ENCODE measurements around the gene BMI1.
"Not testable (repeated sequence)": the region's sequence is repeated elsewhere in the genome, so short reads cannot be mapped to it uniquely, and the experiment has no call there.

Gene BMI1

DNA sequence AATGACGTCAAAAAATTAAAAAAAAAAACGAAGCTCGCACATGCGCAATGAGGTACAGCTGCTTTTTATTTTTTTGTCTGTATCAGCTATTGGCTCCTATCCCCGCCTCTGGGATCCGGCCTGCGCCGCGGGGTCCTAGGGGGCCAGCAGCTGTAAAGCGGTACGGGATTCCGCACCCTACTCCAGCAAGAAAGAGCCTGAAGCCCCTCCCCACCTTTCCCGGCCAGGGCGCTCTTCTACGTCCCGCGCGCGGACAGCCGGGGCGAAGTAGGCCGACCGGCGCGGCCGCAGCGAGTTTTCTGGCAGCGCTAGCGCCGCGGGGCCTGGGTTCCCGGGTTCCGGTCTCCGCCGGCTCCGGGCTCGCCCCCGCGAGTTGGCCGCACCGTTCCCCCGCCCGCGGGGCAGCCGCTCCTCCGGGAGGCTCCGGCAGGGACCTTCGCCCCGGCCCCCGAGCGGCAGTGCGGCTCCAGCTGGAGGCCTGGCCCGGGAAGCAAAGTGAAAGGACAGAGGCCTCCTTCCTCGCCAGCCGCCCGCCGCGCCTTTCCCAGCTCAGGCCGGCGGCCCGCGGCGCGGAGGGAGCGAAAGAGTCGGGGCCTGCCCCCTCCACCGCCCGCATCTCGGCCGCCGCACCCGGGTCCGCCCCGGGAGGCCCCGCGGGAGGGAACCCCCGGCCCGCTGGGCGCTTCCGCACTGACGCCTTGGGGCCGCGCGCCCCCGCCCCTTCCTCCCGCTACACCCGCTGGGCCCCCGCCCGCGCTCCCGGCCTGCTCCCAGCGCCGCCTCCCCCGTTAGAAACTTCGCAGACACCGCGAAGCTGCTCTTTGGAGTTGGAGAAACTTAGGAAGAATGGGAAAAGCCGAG lies 19.7 kb downstream of the BMI1 start:
- DNase-seq (ENCODE audit: low read depth) = no peak

DNA sequence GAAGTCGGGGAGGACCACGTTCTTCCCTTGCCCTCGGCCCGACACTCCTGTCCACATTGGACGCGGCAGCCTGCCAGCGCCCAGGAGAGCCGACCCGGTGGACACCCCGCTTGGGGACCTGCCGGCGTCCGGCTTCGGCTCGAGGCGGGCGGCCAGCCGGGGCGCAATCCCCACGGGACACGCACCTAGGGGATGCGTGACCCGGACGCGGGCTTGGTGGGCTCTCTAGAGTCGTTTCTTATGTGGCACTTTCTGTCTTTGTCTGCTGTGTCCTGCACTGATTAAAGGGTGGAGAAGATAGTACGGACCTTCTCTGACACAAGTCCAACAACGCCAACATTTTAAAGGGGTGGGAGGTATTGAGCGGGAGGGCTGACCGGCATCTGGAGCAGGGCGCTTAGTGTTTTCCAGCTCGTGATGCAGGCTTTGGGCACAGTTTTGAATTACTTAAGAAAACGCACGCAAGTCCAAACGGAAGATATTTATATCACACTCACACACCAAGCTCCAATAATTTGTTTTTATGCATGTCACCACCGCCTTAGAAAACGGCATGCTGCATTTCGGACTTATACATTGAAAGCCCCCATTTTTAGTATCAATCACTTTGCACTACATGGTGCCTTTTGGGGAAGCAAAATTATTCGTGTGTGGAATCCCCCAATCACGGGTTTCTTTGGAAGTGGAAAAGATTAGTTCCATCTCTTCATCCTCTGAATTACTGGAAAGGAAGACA lies 20.5 kb downstream of the BMI1 start:
- no peak for DNase-seq (ENCODE audit: low read depth)

GRCh38 chr10:22341926-22342196 lies 21.0 kb downstream of the BMI1 start:
- DNase-seq (ENCODE audit: low read depth) = no peak

GRCh38 chr10:22342421-22342820 lies 21.5 kb downstream of the BMI1 start:
- no peak for DNase-seq (ENCODE audit: low read depth)

- no peak for DNase-seq (ENCODE audit: low read depth)
Measured at GRCh38 chr10:22343731-22344130, 22.8 kb downstream of the BMI1 start.

- DNase-seq (ENCODE audit: low read depth) = no peak
Measured at GRCh38 chr10:22344249-22344648, 23.4 kb downstream of the BMI1 start.

- DNase-seq (ENCODE audit: low read depth) = no peak
Measured at GRCh38 chr10:22344781-22345300, 23.9 kb downstream of the BMI1 start.

DNA sequence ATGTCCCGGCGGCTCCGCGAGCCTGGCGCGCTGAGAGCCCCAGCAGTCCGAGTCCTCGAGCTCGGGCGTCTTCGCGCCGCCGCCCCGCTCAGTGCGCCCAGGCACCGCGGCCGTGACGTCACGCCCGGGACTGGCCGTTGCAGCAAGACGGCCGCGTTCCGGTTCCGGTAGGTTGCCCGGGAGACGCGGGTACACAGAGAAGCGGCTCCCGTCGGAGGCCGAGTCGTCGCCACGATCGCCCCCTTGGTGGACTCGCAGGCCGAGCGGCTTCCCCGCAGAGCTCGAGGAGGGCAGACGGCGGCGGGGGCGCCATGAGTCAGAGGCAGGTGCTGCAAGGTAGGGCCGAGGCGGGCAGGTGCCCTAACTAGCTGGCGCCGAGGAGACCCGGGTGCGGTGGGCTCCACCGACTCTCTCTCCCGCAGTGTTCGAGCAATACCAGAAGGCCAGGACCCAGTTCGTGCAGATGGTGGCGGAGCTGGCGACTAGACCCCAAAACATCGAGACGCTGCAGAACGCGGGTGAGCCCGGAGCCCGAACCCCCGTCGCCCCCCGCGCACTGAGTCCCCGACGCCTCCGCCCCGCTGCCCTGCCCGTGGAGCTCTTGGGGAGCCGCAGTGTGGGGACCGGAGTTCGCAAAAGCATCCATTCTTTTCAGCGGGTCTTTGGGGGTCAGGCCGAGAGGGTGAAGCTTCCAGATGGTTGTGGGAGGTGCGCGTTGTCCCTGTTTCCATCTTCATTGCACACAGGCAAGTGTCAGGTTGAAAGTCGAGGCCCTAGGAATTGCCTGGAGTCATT lies 24.6 kb downstream of the BMI1 start, which contains the start of gene SPAG6:
SPAG6 (plus strand) TSS at position 196 of the 795 bp plus-strand sequence; CDS start at position 312, 116 bp downstream.
- DNase-seq (ENCODE audit: low read depth) = no peak

DNA sequence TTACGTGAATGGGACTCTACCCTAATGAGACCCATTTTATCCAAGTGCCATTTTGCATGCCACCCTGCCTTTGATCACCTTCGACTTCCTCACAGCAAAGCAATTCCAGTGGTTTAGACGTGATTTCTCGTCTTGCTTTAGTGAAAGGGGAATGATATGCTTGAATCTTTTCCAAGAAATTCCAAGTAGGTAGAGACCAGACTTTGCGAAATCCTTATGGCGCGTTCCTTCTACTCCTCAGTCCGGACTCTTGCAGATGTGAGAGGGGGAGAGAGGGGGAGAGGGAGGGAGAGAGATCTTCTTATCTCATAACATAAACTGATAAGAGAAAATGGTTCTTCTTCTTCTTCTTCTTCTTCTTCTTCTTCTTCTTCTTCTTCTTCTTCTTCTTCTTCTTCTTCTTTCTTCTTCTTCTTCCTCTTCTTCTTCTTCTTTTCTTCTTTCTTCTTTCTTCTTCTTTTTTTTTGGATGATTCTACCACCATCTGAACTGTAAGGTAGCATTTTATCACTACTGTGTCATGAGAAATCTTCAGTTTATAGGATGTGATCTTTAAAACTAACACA lies 25.3 kb downstream of the BMI1 start:
- no peak for DNase-seq (ENCODE audit: low read depth)

DNA sequence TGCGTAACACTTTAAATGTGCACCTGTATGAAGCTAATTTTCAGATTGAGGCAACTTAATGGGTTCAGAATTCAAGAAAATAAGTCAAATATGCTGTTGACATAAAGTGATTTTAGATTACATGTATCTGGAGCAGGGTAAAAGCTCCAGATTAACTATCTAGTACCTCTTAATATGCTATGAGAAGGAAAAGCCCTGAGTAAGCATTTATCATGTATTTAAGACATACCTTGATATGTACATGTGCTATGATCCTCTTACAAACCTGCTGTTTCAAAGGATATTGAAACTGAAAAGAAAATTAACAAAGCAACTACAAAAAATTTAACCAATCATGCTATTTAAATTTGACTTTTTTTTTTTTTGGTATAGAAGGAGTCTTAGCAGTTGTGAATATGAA lies 28.9 kb downstream of the BMI1 start:
- no peak for DNase-seq (ENCODE audit: low read depth)

GRCh38 chr10:22351131-22351703 lies 30.3 kb downstream of the BMI1 start:
- no peak for DNase-seq (ENCODE audit: low read depth)

DNA sequence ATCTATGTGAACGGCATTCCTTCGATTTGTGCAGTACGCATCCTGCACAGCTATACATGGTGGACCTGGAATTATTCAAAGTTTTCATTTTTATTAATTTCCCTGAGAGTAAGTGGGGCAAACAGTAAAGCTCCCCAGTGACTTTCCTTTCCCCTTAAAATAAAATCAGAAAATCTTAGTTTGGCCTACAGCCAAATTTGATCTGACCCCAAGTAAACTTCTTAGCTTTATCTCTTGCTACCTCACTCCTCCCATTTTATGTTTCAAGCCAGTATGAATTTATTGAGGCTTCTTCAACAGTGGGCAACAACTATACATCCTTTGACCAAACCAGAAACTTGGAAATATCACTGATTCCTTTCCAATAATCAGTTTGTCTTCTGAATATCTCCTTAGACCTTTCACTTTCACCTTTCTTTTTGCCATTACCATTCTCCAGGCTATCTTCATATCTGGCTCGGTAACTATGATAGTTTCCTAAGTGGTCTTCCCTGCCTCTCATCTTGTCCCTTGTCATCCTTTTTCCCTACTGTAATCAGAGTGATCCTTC lies 35.5 kb downstream of the BMI1 start:
- no peak for DNase-seq (ENCODE audit: low read depth)

GRCh38 chr10:22357770-22358169 lies 36.9 kb downstream of the BMI1 start:
- DNase-seq (ENCODE audit: low read depth) = not testable (repeated sequence)

- DNase-seq (ENCODE audit: low read depth) = no peak
Measured at GRCh38 chr10:22363305-22363704, 42.4 kb downstream of the BMI1 start.

DNA sequence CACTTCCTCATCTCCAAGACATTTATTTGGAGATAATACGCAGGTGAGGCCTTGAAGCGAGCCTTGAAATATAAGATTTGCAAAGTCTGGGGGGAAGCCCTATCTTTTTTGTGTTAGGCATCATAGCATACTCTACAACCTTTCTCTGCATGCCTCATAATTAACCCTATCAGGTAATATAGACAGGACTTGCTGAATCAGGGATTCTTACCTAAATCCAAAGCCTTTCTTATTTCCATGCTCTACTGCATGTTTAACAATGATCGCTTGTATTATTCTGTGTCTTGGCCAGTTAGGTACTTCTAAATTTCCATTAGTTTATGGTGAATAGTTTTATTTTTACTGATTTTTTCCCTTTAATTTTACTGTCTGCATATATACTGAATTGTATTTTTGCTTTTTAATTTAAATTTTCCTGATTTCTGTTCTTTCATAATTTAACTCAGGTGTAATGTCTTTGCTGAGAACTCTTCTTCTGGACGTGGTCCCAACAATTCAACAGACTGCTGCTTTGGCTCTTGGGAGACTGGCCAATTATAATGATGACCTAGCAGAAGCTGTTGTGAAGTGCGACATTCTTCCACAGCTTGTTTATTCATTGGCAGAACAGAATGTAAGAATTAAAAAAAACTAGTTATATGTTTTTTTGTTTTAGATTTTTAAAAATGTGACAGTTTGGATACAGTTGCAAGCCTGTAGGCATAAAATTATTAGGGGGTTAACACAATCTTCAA lies 43.7 kb downstream of the BMI1 start:
- no peak for DNase-seq (ENCODE audit: low read depth)

GRCh38 chr10:22365233-22365632 lies 44.3 kb downstream of the BMI1 start:
- DNase-seq (ENCODE audit: low read depth) = no peak

GRCh38 chr10:22365644-22366434 lies 44.9 kb downstream of the BMI1 start:
- DNase-seq (ENCODE audit: low read depth) = no peak

- DNase-seq (ENCODE audit: low read depth) = no peak
Measured at GRCh38 chr10:22366435-22366703, 45.5 kb downstream of the BMI1 start.

- DNase-seq (ENCODE audit: low read depth) = no peak
Measured at GRCh38 chr10:22366771-22367170, 45.9 kb downstream of the BMI1 start.

DNA sequence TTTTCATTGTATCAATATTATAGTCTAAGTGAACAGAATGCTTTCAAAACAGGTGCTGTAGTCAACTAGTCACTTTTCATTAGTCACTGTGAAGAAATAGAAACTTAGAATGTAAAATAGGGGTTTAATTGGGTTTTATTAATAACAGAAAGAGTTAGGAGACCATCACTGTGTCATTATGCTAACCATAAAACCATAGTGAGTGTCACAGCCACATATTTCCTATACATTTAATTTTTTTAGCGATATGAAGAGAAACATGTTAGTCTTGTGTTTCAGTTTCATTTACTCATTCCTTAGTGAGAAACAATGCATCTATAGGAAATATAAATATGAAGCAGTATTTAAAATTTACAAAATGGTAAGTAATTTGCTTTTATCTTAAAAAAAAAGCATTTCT lies 46.6 kb downstream of the BMI1 start:
- no peak for DNase-seq (ENCODE audit: low read depth)
